Activated naive CD4-positive, alpha-beta T cell treated with anti-CD3 and anti-CD28 coated beads, Interleukin-2, amount 50 U/mL, for 16 hours (primary cell): ENCODE measurements around the gene AP1G2.

ENCODE experiments used
- DNase-seq: peaks from one replicate; pipeline ENCODE4 v3.0.0-alpha.2; 2020

The AP1G2 gene

DNA sequence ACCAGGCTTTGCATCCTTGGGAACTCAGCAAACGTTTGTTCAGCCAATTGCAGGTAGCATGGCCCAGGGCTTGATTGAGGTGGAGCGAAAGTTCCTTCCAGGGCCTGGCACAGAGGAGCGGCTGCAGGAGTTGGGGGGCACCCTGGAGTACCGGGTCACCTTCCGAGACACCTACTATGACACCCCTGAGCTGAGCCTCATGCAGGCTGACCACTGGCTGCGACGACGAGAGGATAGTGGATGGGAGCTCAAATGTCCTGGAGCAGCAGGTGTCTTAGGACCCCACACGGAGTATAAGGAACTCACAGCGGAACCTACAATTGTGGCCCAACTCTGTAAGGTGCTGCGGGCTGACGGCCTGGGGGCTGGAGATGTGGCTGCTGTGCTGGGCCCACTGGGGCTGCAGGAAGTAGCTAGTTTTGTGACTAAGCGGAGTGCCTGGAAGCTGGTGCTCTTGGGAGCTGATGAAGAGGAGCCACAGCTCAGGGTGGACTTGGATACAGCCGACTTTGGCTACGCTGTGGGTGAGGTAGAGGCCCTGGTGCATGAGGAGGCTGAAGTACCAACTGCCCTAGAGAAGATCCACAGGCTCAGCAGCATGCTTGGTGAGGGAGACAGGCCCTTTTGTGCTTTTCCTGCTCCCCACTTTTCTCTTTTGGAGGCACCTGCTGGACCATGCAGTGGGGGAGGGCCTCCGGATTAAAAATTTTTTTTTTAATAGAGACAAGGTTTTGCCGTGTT lies 10.7 kb downstream of the AP1G2 start:
- DNase-seq = no peak

DNA sequence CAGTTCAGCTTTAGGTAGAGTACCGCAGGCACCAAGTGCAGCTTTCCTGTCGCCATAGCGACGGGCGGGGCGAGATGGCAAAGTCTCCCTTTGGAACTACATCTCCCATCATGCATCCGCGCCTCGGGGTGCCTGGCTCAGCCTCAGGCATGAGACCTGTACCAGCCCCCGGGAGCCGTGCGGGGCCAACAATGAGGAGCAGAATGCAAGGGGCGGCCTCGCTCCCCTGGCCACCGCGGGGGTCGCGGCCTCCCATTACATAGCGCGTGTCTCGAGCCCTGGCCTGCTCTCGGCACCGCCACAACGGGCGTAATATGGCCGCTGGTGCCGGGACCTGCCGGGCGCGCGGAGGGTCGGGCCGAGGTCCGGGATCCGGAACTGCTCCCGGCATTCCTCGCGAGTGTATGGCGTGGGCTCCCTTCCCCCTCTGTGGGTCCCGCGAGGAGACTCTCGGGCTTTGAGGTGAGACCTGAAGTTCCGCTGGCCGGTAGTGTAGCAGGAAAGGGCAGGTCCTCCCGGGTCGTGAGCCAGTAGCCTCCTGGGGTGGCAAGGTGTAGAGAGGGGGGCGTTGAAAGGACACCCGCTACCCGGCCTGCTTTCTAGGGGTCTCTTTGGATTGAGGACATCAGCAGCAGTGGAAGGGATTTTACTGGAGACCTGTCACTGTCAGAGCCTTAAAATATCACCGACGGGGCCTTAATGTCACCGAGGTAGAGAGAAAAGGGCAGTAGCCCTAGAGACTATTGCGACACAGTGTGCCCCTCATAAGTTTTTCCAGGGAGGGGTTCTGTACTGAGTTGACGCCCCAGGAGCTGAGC lies 11.5 kb downstream of the AP1G2 start, which contains the start of gene THTPA:
TSS of gene THTPA (plus strand) at position 390 of the 818 bp plus-strand sequence. CDS start 487 bp downstream, outside the sequence.
- DNase-seq = peak; percentile 94

DNA sequence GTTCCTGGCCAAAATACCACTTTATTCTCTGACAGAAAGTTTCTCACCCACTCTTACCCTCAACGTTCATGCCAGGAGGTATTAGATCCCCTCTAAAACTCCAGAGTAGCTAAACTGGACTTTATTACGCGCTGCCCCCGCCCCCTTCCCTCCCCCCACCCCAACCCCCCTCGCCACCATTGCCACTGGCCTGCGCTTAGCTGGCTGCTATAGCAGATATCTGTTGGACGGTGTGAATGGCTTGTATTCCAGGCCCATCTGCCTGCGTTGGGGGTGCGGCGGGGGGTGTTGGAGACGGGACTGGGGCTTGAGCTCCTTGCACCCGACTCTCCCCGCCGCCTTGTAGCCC lies 12.1 kb downstream of the AP1G2 start:
- DNase-seq = no peak

DNA sequence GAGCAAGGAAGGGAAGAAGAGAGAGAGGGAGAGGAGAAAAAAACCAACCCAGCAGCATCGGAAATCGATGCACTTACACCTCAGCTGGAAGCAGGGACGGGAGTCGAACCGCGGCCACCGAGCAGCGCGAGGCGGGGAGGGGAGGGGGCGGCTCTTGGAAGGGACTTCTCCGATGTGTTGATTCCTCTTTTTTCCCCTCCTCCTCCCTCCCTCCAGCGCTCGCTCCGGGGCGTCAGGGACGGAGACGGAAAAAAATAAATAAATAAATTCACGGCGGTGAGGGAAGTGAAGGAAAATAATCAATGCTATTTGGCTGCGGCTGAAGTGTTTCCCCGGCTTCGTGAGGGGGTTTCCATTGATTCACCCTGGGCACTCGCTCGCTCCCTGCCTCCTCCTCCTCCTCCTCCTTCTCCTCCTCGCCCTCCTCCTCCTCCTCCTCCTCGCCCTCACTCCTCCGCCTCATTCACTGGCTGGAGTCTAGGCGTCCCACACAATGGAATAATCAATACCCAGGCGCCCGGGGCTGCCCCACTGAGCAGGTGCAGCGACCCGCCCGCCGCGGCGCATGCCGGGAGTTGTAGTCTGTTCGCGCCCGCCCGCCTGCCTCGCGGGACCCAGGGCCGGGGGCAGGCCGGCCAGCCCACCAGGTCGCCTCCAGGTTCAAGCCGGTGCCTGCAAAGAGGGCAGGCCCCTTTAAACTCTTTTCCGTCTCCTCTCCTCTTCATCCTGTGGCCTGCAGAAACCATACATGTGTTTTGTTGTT lies 16.1 kb downstream of the AP1G2 start, which contains the start of gene ZFHX2:
TSS of gene ZFHX2 (minus strand) at position 500 of the 763 bp plus-strand sequence. CDS start 16,440 bp downstream, outside the sequence.
- peak; percentile 85 for DNase-seq

DNA sequence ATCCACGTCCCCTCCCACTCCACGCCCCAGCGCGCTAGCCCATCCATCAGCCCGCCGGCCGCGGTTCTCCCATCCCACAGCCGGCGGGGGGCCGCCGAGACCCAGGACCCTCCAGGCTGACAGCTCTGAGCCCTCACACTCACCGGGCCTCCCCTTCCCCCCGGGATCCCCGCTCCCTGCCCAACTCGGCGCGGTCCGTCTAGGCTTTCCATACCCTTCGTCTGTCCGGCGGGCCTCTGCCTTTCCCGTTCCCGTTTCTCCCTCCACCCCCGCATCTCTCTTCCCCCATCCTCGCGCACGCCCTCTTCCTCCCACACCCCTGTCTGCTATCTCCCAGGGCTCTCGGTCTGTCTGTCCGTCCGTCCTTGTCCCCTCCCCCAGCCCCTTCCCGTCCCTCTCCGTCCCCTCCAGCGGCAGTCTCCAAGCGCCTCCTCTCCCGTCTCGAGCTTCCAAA lies 16.8 kb downstream of the AP1G2 start:
- no peak for DNase-seq

DNA sequence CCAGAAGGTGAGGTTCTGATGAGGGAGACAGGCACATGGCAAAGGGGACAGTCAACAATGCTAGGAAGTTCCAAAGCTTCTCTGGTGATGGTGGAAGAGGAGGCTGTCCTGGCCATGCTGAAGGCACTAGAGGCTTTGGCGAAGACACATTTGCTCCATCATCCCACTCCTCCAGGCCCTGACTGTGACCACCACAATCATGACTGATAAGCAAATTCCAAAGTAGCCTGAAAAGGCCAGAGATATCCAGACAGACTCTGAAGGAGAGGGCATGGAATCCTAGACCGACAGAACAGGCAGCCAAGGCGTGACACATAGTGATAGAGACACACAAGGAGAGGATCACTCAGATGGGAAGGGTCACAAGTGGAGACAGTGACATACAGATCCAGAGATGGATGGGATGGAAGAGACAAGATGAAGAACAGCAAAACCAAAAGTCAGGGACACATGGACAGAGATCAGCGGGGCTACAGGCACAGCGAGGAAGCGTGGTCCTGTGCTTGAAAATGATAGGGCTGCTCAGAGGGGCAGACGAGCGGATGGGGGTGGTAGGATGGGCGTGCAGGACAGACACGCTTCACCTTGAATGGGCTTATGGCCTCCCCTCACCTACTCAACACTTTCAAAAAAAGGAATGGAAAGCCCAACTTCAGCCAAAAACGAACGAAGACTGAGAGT lies 17.3 kb downstream of the AP1G2 start:
- no peak for DNase-seq

DNA sequence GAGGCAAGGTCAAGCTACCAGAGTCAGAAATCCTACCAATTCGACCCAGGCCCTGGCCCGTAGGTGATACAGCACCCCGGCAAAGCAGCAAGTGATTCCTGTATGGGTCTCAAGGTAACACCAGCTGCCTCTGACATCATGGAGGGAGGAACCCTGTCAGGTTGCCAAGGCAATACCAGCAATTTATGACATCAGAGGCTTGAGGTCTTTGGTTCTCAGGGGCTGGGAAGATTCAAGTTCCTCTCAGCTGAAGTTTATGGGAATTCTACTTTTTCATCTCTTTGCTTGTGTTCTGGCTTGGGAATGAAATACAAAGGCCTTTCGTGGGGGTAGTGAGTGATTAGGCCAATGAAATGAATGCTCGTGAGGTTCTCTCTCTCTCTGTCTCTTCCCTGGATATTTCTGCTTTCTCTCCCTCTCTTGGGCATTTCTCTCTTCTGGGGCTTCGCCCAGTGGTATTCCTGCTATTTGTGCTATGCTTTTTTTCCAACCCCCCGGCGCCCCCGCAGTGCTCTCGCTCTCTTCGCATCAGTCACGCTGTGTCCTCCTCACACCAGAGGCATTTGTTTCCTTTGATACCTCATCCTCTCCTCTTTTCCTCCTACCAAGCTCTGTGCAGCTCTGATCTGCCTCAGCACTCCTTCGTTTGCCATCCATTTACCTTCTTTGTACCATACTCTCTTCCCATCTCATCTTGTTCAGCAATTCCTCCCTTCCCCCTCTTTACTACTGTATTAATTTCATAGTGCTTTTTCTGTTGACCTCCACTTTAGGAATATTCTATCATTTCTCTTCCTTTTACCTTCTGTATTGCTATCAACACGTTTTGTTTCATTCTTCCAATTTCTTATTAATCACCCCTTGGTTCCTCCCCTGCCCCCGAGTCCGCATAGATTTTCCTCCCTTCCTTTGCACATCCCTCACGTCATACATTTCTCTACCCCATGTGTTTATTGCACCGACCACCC lies 19.0 kb downstream of the AP1G2 start:
- no peak for DNase-seq

DNA sequence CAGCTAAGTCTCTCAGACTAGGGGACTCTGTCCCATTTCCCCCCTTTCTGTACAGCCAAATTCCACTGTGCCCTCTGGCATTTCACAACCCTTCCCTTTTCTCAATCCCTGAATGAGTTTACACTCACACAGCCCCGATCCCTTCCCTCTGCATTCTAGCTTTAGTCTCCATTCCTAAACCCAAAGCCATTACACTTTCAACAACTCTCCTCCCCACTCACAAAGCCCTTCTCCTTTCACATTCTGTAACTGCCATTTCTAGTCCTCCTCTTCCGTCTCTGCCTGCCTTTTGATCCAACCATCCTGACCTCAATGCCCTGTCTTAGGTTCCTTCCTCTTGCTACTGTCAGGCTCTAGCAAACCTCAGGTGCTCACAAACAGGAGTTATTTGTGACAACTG lies 19.7 kb downstream of the AP1G2 start:
- DNase-seq = no peak

DNA sequence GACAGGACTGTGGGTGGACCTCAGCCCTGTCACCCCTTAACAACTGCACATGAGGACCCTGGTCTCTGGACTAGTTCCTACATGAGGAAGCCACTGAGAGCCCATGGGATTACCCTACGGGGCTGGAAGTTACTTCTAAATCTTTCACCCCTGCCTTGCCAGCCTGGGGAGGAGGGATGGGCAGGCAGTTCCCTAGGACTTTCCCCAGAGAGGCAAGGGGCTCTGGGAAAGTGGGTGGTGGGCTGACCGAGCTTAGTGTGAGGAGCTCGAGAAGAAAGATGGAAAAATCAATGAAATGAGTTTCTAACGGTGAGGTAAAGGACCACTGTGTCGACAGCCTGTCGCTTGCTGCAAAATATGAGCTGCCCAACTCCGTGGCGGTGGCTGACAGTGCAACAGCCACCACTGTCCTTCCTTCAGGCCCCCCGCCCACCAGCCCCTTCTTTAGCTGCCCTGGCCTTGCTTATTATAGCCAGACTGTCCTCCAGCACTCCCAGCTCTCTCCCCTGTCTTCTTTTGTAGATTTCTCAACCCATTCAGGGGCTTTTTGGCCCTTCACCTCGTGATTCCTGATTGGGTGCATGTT lies 21.0 kb downstream of the AP1G2 start:
- no peak for DNase-seq

DNA sequence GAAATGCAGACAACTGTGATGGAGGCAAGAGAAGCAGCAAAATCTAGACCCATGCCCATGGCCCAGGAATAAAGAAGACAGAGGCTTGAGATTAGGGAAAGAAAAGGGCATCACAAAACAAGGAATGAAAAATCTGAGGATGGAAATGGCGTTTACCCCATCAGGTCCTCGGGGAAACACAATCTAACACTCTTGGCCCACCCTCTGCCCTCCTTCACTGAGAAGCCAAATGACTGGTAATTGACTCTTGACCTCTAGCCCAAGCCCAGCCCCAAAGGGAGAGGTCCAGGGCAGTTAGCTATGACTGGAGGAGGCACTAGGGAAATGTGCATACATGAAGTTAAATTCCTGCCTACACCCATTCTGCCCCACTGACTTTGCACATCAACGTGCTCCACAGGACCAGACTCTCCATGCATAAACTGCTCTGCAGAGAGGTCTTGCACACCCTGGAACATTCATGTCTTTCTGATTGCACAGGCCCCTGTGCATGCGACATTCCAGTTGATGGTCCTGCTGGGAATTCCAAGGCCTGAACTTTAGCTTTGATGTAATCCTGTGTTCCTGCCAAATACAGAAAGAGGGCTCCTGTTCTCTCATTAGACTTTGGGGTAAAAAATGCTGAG lies 21.7 kb downstream of the AP1G2 start:
- no peak for DNase-seq

DNA sequence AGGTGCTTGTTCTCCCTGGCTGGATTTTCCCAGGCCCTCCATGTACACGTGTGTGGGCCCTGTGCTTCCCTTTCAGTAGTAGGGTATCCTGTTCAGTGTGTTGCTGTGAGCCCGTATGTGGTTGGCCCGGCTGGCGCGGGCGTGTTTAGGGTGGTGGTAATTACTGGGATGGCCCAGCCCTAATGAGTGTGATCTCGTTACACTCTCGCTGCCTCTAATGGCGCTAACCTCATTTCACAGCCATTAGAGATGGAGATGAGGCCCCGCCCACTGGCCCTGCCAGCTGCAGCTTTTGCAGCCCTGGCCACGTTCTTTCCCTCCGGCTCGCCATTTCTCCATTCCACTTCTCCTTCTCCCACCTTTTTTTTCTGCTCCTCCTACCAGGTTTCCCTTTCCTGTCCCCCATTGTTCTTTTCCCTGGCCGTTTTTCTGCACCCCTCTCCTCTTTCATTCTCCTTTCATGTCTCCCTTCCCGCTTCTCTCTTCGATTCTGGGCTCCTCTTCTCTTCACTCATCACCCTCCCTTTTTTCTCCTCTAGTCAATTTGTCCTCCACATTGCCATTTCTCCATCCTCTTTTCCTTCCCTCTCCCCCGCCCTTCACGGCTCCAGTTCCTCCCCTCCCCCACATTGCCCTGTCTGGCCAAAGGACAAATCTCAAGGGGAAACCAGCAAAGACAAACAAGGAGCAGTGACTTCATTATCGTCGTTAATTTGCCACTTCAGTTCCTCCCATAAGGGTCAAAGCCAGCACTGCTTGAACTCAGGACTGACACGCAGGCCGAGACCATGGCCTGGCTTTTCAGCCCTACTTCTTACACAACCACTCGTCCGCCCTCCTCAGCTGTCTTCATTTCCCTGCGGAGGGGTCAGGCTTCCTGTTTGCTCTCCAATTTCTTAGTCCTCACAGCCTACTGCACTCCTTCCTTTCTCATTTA lies 22.8 kb downstream of the AP1G2 start:
- no peak for DNase-seq

DNA sequence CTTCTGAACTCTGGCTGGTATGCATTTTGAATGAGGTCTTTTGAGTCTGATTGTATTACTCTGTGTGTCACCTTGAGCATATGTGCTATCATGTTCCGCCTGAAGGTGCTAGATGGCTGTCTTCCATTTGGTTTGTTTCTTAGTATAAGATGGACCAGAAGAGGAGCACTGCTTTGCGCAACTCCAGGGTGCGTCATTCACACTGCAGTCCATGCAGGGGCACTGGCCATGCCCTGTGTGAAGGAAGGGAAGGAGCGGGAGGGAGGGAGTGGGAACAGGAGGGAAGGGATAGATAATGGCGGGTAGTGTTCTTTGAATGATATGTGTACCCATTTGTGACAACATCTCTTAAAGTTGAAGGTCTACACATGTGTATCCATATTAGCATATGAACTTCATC lies 24.2 kb downstream of the AP1G2 start:
- no peak for DNase-seq

DNA sequence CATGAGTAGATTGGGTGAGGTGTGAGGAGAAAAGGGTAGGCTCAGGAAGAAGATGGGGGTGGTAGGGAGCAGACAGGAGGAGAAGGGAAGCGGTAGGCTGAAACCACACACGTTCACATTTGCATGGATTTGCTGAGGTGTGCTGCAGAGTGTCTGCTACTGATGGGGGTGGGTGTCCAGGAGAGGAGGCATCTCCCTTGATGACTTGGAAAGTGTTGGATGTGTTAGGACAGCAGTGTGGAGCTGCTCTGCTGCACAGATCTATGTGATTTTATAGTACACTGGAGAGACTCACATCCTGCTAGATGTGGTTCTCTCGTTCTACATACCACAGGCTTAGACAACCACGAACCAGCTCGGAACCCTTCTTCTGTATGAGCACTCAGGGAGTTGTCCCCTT lies 25.3 kb downstream of the AP1G2 start:
- no peak for DNase-seq

DNA sequence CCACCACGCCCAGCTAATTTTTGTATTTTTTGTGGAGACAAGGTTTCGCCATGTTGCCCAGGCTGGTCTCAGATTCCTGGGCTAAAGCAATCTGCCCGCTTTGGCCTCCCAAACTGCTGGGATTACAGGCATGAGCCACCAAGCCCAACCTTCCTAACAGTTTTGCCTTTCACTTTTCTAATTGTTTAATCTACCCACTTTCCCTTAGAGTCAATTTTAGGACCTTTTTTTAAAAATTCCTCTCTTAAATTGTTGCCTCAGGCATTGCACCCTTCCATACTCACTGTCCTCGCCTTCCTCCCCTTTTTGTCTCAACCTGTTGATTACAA lies 27.5 kb downstream of the AP1G2 start:
- DNase-seq = no peak

DNA sequence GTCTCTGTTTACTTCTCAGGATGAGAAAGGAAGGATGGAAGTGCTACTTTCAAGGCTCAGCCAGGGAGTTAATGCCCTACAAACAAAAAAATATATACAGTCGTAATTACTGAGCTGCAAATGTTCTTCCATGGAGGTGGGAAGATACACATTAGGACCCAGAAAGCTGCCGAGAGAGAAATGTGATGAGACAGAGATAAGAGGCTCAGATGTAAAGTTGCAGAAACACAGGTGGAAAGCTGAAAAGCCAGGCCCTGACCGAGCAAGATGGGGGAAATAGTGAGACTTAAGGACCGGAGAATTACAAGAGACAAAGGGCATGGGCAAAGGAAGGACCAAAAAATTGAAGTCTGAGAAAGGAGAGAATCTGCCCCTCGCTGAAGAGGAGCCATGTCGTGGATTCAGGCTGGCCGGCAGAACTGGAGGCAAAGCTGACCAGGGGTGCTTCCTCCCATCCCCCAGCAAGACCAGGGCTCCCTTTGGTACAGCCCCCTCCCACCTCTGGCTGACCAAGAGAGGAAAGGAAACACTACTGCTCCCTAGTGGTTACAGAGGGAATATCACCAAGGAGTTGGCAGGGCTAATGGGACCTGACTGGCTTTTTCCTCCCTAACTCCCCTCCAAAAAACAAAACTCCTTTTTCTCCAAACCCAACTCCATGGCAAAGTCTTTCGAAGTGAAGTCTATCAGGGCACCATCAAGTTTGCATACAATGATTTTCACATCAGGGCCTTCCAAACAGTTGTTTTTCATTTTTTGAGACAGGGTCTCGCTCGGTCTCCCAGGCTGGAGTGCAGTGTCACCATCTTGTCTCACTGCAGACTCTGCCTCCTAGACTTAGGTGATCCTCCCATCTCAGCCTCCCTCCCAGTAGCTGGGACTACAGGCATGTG lies 28.1 kb downstream of the AP1G2 start:
- DNase-seq = no peak

DNA sequence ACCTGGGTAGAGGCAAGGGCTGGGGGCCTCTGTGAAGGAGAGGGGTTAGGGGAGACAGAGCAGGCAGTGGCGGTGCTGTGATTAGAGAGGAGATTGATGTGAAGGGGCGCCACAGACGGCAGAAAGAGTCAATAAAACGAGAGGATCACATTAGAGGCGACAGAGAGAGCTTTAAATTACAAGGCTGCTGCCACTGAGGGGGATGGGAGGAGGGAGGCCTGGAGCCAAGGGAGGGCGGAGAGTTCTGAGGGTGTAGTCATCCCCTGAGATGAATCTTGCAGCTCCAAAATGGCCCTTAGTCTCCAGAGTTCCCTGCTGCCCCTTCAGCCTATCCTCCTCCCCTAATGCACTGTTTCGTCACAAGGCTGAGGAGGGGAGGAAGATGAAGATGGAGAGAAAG lies 28.8 kb downstream of the AP1G2 start:
- no peak for DNase-seq

DNA sequence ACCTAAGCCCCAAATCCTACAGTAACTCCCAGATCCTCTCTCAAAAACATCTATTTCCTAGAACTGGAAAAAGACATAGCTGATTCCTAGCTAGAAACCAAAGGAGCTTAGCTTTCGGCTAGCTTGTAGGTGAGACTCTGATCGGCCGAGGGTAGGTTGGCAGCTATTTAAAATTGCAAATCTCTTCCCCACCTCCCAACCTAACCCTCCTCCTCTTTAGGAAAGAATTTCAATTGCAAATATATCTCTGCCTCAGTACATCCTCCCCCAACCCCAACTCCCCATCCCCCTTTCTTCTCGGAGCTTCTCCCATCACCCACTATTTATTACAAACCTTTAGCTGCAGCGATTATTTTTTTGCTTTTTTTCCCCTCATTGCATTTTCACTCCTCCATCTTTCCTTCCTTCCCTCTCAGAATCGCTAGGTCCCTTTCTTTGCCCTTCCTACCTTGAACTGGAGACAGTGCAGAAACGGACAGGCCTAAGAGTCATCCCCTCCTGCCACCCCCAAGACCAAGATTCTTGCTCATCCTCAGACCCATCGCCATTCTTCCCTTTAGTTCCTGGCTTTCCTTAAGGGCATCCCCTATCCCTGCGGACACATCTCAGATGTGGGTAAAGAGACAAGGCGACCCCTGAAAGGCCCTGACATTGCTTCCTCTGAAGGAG lies 29.4 kb downstream of the AP1G2 start:
- no peak for DNase-seq
